K562 (cell line): ENCODE data around the gene MRPS15. TPM values are rescaled to one million over a fixed set of nuclear protein-coding genes. Genes with fewer than 3 reads are reported as not detected.

Source experiments
- ATAC-seq: fragments of 200-7000 bp; cut with Tn5 transposase; 3 replicates; pipeline ENCODE4 v1.9.1; 2020; ENCODE audit warnings: moderate library complexity
- BruUV-seq: library from RNA; stranded (reverse); fragments of 400-500 nt; replicated peaks from 2 replicates; lab custom pipeline; 2021; lab: Mats Ljungman, UMichigan
- CTCF ChIA-PET: fragments of 300-600 bp; formaldehyde crosslinking; extraction: SDS; loops from one replicate; lab custom pipeline; 2021; ENCODE audit warnings: low intra/inter-chr PET ratio; lab: Yijun Ruan, JAX
- POLR2A ChIA-PET: fragments of 300-600, 350-650 bp; sonication (Branson Sonifier 250); formaldehyde crosslinking; extraction: SDS; loops from one replicate; lab custom pipeline; 2021; ENCODE audit warnings: antibody characterized with exemption, inconsistent platforms; lab: Yijun Ruan, JAX
- DNase-seq, 4 experiments: peaks; one replicate each; pipeline versions ENCODE4 v3.0.0 to v3.0.0-alpha.2; 2011 to 2018; ENCODE audit warnings: low spot score in 3 of 4, mixed read lengths in 3 of 4; ENCODE audit errors: extremely low read depth in 1 of 4
- FAIRE-seq: peaks from 2 replicates; lab custom pipeline; 2011; peaks lifted over from hg19 to GRCh38; lab: Jason Lieb, UNC
- H2AFZ ChIP-seq: 2 replicates; pipeline ENCODE4 v1.6.0; 2011; ENCODE audit warnings: low read depth, low read length, control low read depth, inconsistent platforms
- H3K27ac ChIP-seq: fragments of 200-600 bp; 3 replicates; pipeline ENCODE4 v1.8.0; 2011; ENCODE audit warnings: low read depth, mild to moderate bottlenecking, control low read depth, inconsistent platforms, low read length, moderate library complexity, mixed read lengths; ENCODE audit errors: extremely low read depth
- H3K27me3 ChIP-seq, 2 experiments: fragments of 300-600 bp in 1 of 2; 2 replicates in 1 of 2; 3 replicates in 1 of 2; pipeline versions ENCODE4 v1.6.0 to v1.8.0; 2011; ENCODE audit warnings: inconsistent platforms in 2 of 2, low read length in 2 of 2, mild to moderate bottlenecking in 1 of 2, mixed read lengths in 1 of 2, moderate library complexity in 1 of 2; ENCODE audit not compliant: control insufficient read depth in 2 of 2, insufficient read depth in 2 of 2
- H3K36me3 ChIP-seq: fragments of 300-600 bp; 3 replicates; pipeline ENCODE4 v1.8.0; 2011; ENCODE audit warnings: mild to moderate bottlenecking, low read length, inconsistent platforms; ENCODE audit not compliant: control insufficient read depth, insufficient read depth
- H3K4me1 ChIP-seq, 2 experiments: fragments of 200-600 bp in 1 of 2; replicated peaks in 1 of 2; 2 replicates in 1 of 2; 3 replicates in 1 of 2; pipeline versions ENCODE4 v1.5.1 to v1.8.0; 2011; ENCODE audit warnings: inconsistent platforms in 2 of 2, low read length in 2 of 2, mild to moderate bottlenecking in 1 of 2, mixed read lengths in 1 of 2, moderate library complexity in 1 of 2; ENCODE audit not compliant: control insufficient read depth in 2 of 2, insufficient read depth in 2 of 2
- H3K4me2 ChIP-seq: 2 replicates; pipeline ENCODE4 v1.6.1; 2011; ENCODE audit warnings: low read length, control low read depth, inconsistent platforms, mixed read lengths; ENCODE audit not compliant: insufficient read depth
- H3K4me3 ChIP-seq: fragments of 200-600 bp; sonication (generic), shearing (Covaris generic); 2 replicates; pipeline ENCODE4 v1.5.1; 2016; ENCODE audit warnings: control low read depth, inconsistent platforms
- H3K79me2 ChIP-seq: fragments of 200-600 bp; 3 replicates; pipeline ENCODE4 v1.8.0; 2011; ENCODE audit warnings: low read length, inconsistent platforms; ENCODE audit not compliant: control insufficient read depth, insufficient read depth
- H3K9ac ChIP-seq, 2 experiments: 2 replicates each; pipeline versions ENCODE4 v1.6.0 to v1.6.1; 2011; ENCODE audit warnings: low read depth in 2 of 2, low read length in 2 of 2, control low read depth in 1 of 2, inconsistent platforms in 1 of 2, mild to moderate bottlenecking in 1 of 2, mixed read lengths in 1 of 2; ENCODE audit not compliant: insufficient read depth in 1 of 2
- H3K9me1 ChIP-seq: one replicate; pipeline ENCODE4 v1.6.0; 2011; ENCODE audit warnings: inconsistent platforms, mild to moderate bottlenecking, low read length, moderate library complexity; ENCODE audit not compliant: control insufficient read depth, insufficient read depth
- H3K9me3 ChIP-seq: replicated peaks from 2 replicates; pipeline ENCODE4 v1.5.1; 2011; ENCODE audit warnings: low read depth, low read length, inconsistent platforms; ENCODE audit not compliant: control insufficient read depth, insufficient read depth
- H4K20me1 ChIP-seq: replicated peaks from 2 replicates; pipeline ENCODE4 v1.6.1; 2011; ENCODE audit warnings: low read length, inconsistent platforms, mixed read lengths; ENCODE audit not compliant: control insufficient read depth, insufficient read depth
- ARID2 ChIP-seq: fragments of 450-650 bp; IDR thresholded peaks from 2 replicates; pipeline ENCODE4 v1.6.1; 2017; ENCODE audit warnings: antibody characterized with exemption, mild to moderate bottlenecking
- DMBX1 ChIP-seq: fragments of 250-450 bp; sonication (Bioruptor Pico); IDR thresholded peaks from 2 replicates; pipeline ENCODE4 v1.8.0; 2022; ENCODE audit warnings: inconsistent platforms, mild to moderate bottlenecking, moderate library complexity, borderline replicate concordance
- GABPB2 ChIP-seq: fragments of 250-450 bp; sonication (Bioruptor Pico); conservative IDR thresholded peaks from 2 replicates; pipeline ENCODE4 v1.5.1; 2021; ENCODE audit warnings: mild to moderate bottlenecking
- HLTF ChIP-seq: fragments of 450-650 bp; IDR thresholded peaks from 2 replicates; pipeline ENCODE4 v1.6.1; 2016
- RBM39 ChIP-seq: fragments of 200-400 bp; formaldehyde crosslinking; optimal IDR thresholded peaks from 2 replicates; pipeline ENCODE3; 2018; ENCODE audit warnings: low read depth, low read length
- SPI1 ChIP-seq: IDR thresholded peaks from 2 replicates; pipeline ENCODE4 v1.6.1; 2011; ENCODE audit warnings: low read depth, low read length, control low read depth, borderline replicate concordance
- STAG1 ChIP-seq: sonication (generic); formaldehyde crosslinking; IDR thresholded peaks from 2 replicates; pipeline ENCODE4 v1.5.0; 2020; ENCODE audit warnings: missing genetic modification reagents, borderline replicate concordance
- STAT5B ChIP-seq: fragments of 250-450 bp; sonication (Bioruptor Pico); IDR thresholded peaks from 2 replicates; pipeline ENCODE4 v1.8.0; 2021; ENCODE audit warnings: mild to moderate bottlenecking, inconsistent platforms
- TCF7L2 ChIP-seq: fragments of 150-350 bp; IDR thresholded peaks from 2 replicates; pipeline ENCODE4 v1.6.1; 2016; ENCODE audit warnings: low read depth, mild to moderate bottlenecking, low read length, moderate library complexity
- ZC3H8 ChIP-seq: fragments of 450-650 bp; IDR thresholded peaks from 2 replicates; pipeline ENCODE4 v1.6.1; 2017
- ZNF197 ChIP-seq: fragments of 200-800 bp; sonication (Bioruptor generic); IDR thresholded peaks from 2 replicates; pipeline ENCODE4 v1.6.1; 2016; ENCODE audit warnings: low read depth, missing genetic modification characterization, missing compliant biosample characterization
- ZNF764 ChIP-seq: fragments of 250-450 bp; sonication (Bioruptor Pico); IDR thresholded peaks from 2 replicates; pipeline ENCODE4 v1.4.0; 2020; ENCODE audit warnings: low read depth, mild to moderate bottlenecking, moderate library complexity
- WGBS: fragments of 100-300 bp; shearing (Covaris generic); methylation state at CpG from one replicate; pipeline ENCODE4 v1.1.6; 2016; ENCODE audit warnings: low coverage, mixed read lengths; ENCODE audit not compliant: insufficient coverage; ENCODE audit errors: missing lambda C conversion rate; 5-methylcytosine and 5-hydroxymethylcytosine counted together
- in situ Hi-C: fragments of 300-500 bp; cut with MboI; formaldehyde crosslinking; loops from 4 replicates; pipeline ENCODE4 v1.15.0; 2018; ENCODE audit warnings: inconsistent platforms, mixed read lengths
- intact Hi-C: fragments of 100-400 bp; cut with micrococcal nuclease; formaldehyde crosslinking; loops from 2 replicates; pipeline ENCODE4 v1.14.2; 2022
- polyA plus RNA-seq, 8 experiments: library from polyadenylated mRNA; depleted of rRNA in 4 of 8; stranded (reverse) in 5 of 8; unstranded in 3 of 8; fragments of >200 nt; fragmentation: Nextera tagmentation in 2 of 8; fragmentation: Illumina TruSeq in 1 of 8; extraction: Ambion mirVana in 2 of 8; extraction: Trizol in 1 of 8; gene quantifications; 2 replicates each; pipeline versions ENCODE4 v1.2.1 to v1.2.3, GENCODE V29; 2011 to 2014; ENCODE audit warnings: inconsistent platforms in 1 of 8, missing spikeins in 1 of 8
- total RNA-seq, 7 experiments: library from RNA; depleted of rRNA in 6 of 7; stranded (reverse); fragments of >200 nt in 6 of 7; fragmentation: Illumina TruSeq in 2 of 7; extraction: Trizol in 2 of 7; gene quantifications; 2 replicates each; pipeline versions ENCODE4 v1.2.1 to v1.2.3, GENCODE V29; 2011 to 2021; ENCODE audit warnings: low replicate concordance in 1 of 7

MRPS15 gene
- total and polyA plus RNA-seq, 9 of the 15 experiments (the other 6 are each of a cell fraction or from before 2014, with no cell fraction given), result 62.9 to 286 (median 149) TPM

DNA sequence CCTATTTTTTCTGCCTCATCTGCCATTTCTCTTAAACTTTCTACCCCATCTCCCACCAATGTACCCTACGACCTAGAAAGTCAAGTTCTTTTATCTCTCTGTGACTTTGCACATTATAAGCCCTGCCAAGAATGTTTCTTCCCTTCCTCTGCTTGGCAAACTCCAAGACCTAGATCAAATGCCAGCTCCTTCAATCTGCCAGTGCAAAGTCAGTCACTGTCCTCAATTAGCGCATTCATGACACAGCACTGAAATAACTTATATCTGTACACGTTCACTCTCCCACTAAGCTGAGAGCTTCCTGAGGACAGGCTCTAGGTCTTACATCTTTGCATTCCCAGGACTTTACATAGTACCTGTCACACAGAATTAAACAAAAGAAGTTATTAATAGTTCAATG, 45.0 kb downstream of the MRPS15 start:
- no peaks in the 10 kb centered on the region for H3K36me3 ChIP-seq
- H4K20me1 ChIP-seq, result no peaks in the 10 kb centered on the region
- no peak overlapping the region for H3K9ac ChIP-seq
- no peak overlapping the region for H3K27ac ChIP-seq
- in situ Hi-C loops (no loop called here), intact Hi-C loops (no loop called here)
- H3K79me2 ChIP-seq, result no peaks in the 10 kb centered on the region
- no peak for FAIRE-seq
- 51% methylated on average over 3 of the region's 3 CpGs for WGBS
- H3K27me3 ChIP-seq, result no peaks in the 10 kb centered on the region
- ChIA-PET CTCF (interaction anchor here (3.0 kb wide), 1 partner anchor 319 kb away, joined by 27 read pairs; no protein-coding TSS in a partner anchor), POLR2A (interaction anchor here (1.0 to 1.3 kb wide), 3 partner anchors 13 to 33 kb away, joined by 3 to 4 read pairs (median 4); no protein-coding TSS in a partner anchor)
- H2AFZ ChIP-seq, result no peak overlapping the region
- no peaks in the 10 kb centered on the region for H3K9me1 ChIP-seq
- no peak overlapping the region for H3K4me3 ChIP-seq
- H3K9me3 ChIP-seq, result no peaks in the 10 kb centered on the region
- TF ChIP-seq TCF7L2 (no peak), ZNF197 (CRISPR knock-in tag) (no peak), STAT5B (no peak), ZNF764 (CRISPR knock-in tag) (no peak), RBM39 (no peak), HLTF (no peak), SPI1 (no peak), ZC3H8 (no peak), STAG1 (CRISPR knock-in tag) (no peak), DMBX1 (CRISPR knock-in tag) (no peak), GABPB2 (no peak), ARID2 (no peak)
- no peak overlapping the region for H3K4me2 ChIP-seq
- no peak for ATAC-seq
- peaks cover 0 to 3% of the 10 kb centered on the region in 2 experiments; a peak in 2 of 5 replicates for H3K4me1 ChIP-seq
- no TSS peak for BruUV-seq
- DNase-seq, result no peak
